Choroid plexus epithelial cell (primary cell): Measurements from ENCODE around the gene NRXN3.
A peak's percentile ranks its signal among the peaks of the same experiment; 100 is the strongest.

Source experiments
- DNase-seq: peaks from one replicate; pipeline ENCODE4 v3.0.0-alpha.2; 2010; ENCODE audit warnings: low read depth
- H3K4me3 ChIP-seq: 2 replicates; pipeline ENCODE4 v1.5.1; 2011; ENCODE audit warnings: low read depth, mild to moderate bottlenecking, control low read depth, low read length, moderate library complexity
- CTCF ChIP-seq: conservative IDR thresholded peaks from 2 replicates; pipeline ENCODE4 v1.5.1; 2011; ENCODE audit warnings: low read depth, mild to moderate bottlenecking, control low read depth, inconsistent platforms, low read length, moderate library complexity

Gene NRXN3

GRCh38 chr14:78788467-78789360, 618.5 kb downstream of the NRXN3 start:
- no peak for DNase-seq
- H3K4me3 ChIP-seq: no peak overlapping the region
- TF ChIP-seq CTCF: no peak

DNA sequence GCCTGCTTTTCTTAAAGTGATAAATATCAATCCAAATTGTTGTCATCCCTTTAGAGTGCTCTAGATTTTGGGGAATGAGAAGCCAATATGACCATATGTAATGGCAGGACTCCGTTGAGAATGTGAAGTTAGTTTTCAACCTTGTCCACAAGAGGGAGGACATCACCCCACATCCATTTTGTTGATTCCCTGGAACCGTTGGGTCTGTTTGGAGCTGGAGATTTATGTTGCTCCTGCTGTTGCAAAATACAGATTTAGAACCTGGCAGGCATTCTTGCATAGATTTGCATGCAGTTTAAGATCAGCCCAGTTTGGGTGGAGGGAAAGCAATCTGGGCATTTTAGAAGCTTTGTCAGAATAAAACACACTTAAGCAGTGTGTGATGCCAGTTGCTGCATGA, 620.1 kb downstream of the NRXN3 start:
- peak; percentile 24 for TF ChIP-seq CTCF
- H3K4me3 ChIP-seq: no peak overlapping the region
- DNase-seq: peak; percentile 4

GRCh38 chr14:78798757-78799156, 628.6 kb downstream of the NRXN3 start:
- DNase-seq: no peak
- no peak overlapping the region for H3K4me3 ChIP-seq
- no peak for TF ChIP-seq CTCF

GRCh38 chr14:78805570-78805969, 635.4 kb downstream of the NRXN3 start:
- TF ChIP-seq CTCF: no peak
- no peak for DNase-seq
- no peak overlapping the region for H3K4me3 ChIP-seq

- TF ChIP-seq CTCF: no peak
- peak; percentile 1 for DNase-seq
Observed at GRCh38 chr14:78823035-78823434, 652.9 kb downstream of the NRXN3 start.

GRCh38 chr14:78823516-78823915, 653.3 kb downstream of the NRXN3 start:
- no peak for DNase-seq
- no peak for TF ChIP-seq CTCF
- H3K4me3 ChIP-seq: no peak overlapping the region

More at GRCh38 chr14:78823035-78823434, 652.9 kb downstream of the NRXN3 start:
- H3K4me3 ChIP-seq: no peak overlapping the region

- no peak for DNase-seq
- no peak overlapping the region for H3K4me3 ChIP-seq
- TF ChIP-seq CTCF: no peak
Observed at GRCh38 chr14:78829274-78829673, 659.1 kb downstream of the NRXN3 start.
